ENCODE results near the gene RHBDF1.
"Not testable (repeated sequence)": the region's sequence is repeated elsewhere in the genome, so short reads cannot be mapped to it uniquely, and the experiment has no call there.

The RHBDF1 gene

GRCh38 chr16:58491-59439 lies 13.7 kb downstream of the RHBDF1 start:
- DNase-seq = no peak

DNA sequence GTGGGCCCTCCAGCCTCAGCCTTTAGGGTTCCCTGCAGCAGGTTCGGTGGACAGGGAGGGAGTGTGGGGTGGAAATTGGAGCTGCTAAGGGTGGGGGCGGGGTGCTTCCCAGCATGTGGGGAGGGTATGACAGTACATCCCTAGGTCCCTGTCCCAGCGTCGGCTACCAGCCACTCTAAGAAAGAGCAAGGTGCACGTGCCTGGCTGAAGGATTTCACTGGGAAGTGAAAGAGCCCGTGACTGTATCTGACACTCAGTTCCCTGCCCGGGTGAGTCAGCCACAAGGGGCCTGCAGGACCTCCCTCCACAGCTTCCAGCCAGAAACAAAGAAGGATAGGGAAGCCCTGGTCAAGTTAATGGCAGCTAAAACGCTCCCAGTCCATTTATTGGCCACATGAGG lies 14.7 kb downstream of the RHBDF1 start:
- no peak for DNase-seq

DNA sequence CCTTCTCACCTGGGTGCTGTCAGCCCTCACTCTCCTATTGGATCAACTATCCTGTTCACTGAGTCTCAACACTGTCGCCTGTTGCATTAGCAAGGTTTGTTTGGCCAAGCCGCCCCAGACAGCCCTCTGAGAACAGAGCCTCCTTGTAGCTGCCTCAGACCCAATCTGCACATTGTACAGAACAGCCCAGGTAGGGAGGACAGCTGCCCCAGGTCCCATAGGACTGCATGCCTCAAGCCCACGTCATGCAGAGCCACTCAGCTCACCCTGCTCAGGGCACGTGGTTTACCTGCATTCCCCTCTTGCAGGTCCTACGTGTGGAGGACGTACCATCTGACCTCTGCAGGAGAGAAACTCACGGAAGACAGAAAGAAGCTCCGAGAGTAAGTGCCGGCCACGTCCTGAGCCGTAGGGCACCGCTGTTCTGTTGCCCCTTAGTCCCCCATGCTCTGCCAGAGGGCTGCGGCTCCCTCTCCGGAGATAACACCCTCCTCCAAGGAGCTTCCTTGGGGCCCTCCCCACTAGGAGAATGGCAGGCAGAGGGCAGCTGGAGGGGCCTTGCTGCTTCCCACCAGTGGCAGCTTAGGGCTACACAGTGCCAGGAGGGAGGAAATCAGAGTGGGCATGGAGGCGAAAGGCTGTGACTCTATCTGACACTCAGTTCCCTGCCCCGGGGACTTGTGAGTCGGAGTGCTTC lies 16.1 kb downstream of the RHBDF1 start:
- DNase-seq = no peak

- DNase-seq = no peak
Measured at GRCh38 chr16:55571-56136, 16.8 kb downstream of the RHBDF1 start.

DNA sequence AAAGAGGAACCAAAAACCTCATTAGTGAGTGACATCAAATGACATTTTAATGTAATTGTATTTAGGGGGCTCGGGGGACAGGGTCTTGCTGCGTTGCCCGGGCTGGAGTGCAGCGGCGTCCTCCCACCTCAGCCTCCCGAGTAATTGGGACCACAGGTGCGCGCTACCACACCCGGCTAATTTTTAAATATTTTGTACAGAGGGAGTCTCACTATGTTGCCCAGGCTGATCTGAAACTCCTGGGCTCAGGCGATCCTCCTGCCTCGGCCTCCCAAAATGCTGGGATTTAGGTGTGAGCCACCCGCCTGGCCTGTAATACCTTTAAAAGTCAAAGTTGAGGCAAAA lies 18.2 kb downstream of the RHBDF1 start:
- no peak for DNase-seq

DNA sequence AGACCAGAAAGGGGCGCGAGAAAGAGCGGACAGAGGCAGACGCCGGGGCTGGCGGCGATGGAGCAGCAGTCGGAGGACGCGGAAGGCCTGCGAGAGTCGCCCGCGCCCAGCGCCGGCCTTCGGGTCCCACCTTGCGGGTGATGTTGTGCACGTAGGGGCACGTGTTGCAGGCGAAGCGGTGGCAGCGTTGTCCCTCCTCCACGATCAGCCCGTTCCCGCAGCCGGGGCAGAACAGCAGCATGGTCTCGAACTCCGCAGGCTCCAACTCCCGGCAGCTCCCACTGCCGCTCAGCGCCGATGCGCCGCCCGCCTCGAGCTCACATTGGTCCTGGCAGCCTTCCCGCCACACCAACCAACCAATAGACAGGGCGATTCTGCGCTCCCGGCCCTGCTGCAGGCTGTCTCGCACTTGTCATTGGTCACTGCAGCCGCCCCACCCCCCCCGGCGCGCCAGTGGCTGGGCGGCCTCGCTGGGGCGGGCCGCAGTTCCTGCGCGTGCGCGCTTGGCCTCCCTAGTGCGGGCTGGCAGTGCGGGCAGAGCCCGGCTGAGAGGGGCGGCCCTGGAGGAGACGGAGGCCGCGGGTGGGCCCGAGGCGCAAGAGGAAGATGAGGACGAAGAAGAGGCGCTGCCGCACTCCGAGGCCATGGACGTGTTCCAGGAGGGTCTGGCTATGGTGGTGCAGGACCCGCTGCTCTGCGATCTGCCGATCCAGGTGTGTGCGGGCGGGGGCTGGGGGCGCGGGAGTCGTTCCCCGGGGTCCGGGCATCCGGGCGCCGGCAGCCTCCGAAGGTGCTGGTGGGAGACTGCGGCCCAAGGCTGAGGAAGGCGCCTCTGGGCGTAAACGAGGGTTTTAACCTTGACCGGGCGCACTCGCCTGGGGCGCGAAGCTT lies 18.8 kb downstream of the RHBDF1 start, which contains the start of the genes POLR3K and SNRNP25:
Gene POLR3K, minus strand, starts transcription at position 263 of the 891 bp plus-strand sequence. Its CDS starts 22 bp downstream, at position 241.
Gene SNRNP25, plus strand, starts transcription at position 483 of the 891 bp plus-strand sequence. Its CDS starts 189 bp downstream, at position 672.
- peak; percentile 98 for DNase-seq

DNA sequence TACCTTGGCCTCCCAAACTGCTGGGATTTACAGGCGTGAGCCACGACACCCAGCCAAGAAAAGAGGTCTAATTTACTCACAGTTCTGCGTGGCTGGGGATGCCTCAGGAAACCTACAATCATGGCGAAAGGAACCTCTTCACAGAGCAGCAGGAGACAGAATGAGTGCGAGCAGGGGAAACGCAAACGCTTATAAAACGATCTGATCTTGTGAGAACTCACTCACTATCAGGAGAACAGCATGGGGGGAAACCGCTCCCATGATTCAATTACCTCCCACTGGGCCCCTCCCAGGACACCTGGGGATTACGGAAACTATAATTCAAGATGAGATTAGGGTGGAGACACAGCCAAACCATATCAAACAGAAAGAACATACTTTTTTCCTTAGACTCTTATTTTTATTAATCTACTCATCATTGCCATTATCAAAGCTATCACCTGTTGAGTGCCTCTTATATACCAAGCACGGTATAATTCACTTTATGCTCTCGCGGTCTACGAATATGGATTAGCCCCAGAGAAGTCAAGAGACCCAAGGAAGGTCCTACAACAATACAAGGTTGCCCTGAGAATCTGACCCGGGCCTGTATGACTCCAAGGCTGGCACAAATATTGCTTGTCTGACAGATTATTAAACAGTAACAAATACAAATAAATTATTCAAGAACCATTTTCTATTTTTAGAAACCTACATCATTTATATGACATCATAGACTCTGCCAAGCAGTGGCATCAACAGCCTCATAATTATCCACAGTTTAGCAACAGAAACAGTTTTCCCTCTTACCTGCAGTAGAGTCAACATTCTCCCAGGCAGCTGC lies 21.5 kb downstream of the RHBDF1 start:
- no peak for DNase-seq

- DNase-seq = no peak
Measured at GRCh38 chr16:47234-47633, 25.2 kb downstream of the RHBDF1 start.

GRCh38 chr16:46510-46909 lies 25.9 kb downstream of the RHBDF1 start:
- not testable (repeated sequence) for DNase-seq

GRCh38 chr16:45454-45853 lies 27.0 kb downstream of the RHBDF1 start:
- DNase-seq = no peak

- DNase-seq = no peak
Measured at GRCh38 chr16:44655-45054, 27.8 kb downstream of the RHBDF1 start.

- no peak for DNase-seq
Measured at GRCh38 chr16:43294-43693, 29.1 kb downstream of the RHBDF1 start.

DNA sequence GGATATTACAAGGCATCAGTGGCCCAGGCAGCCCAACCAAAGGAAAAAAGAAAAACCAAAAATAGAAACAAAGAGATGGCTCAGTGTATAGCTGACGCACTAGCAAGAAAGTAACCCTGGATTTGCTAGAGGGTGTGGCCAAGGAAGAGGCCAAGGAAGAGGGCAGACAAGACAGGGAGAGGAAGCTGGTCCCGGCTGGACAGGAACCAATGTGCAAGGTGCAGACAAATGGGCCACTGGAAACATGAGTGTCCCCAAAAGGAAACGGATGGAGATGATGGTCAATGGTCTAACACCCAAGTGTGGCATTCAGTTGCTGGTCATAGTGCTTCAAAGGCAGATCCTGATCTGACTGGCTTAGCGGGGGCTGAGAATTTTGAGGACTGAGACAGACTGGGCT lies 29.7 kb downstream of the RHBDF1 start:
- no peak for DNase-seq

- DNase-seq = no peak
Measured at GRCh38 chr16:42069-42457, 30.4 kb downstream of the RHBDF1 start.

GRCh38 chr16:41439-42068 lies 30.9 kb downstream of the RHBDF1 start:
- DNase-seq = no peak

DNA sequence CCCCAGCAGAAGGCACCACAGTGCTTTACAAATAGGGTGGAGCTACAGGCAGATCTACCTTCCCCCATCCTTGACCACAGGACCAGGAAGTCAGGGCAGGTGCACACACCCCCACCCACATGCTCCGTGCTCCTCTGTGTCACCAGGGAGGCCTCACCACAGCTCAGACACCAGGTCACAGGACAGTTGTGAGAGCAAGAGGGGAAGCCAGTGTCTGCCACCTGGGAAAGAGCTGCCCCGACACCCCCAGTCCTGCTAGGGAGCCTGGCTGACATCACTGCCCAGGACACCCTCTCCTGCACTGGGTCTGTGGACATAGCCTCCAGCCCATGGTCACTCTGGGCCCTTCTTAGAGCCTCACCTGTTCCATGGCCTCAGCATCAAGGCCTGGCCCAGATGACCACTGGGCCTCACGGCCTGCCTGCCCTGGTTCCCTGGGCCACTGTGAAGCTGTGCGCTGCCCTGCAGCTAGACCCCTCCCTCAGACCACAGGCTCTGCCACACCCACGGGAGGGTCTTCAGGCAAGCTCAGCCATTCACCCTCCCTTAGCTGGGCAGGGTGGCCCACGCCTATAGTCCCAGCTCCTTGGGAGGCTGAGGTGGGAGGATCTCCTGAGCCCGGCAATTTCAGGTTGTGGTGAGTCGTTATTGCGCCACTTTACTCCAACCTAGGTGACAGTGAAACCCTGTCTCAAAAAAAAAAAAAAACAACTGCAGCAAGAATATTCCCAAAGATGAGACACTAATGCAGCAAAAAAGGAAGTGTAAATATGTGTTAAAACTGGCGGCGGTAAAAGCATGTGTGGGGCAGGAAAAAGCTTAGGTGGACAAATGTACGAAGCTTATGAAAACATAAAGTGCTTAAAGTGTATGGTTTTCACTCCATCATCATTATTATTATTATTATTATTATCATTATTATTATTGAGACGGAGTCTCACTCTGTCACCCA lies 33.2 kb downstream of the RHBDF1 start:
- peak; percentile 69 for DNase-seq

GRCh38 chr16:38206-38605 lies 34.2 kb downstream of the RHBDF1 start:
- not testable (repeated sequence) for DNase-seq

GRCh38 chr16:37511-37910 lies 34.9 kb downstream of the RHBDF1 start:
- DNase-seq = no peak

DNA sequence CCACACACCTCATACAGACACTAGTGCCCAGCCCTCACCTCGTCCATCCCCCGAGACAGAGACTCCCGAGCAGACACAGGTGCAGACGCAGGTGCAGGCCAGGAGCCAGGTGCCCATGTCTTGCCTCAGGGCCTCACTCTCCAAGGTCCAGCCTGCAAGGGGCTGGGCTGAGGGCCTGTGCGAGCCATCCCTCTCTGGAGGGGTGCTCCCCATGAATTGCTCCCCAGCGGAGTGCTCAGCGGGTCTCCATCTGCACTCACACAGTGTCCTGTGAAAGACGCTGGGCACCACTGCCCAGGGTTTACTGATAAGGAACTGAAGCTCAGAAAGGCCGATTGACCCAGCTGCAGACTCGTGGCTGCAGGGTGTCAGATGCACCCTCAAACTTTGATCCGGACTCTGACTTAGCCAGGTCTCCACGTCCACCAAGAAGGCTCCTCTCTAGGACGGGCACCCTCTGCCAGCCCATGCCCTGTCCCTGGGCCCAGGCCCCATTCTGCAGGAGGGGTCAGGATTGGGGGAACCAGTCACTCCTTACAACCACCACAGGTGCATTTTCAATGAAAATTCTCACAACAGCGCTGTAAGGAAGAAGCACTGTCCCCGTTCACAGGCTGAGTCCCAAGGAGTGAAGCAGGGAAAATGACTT lies 36.0 kb downstream of the RHBDF1 start:
- DNase-seq = no peak
